ENCODE results near the gene GAPVD1.

DNA sequence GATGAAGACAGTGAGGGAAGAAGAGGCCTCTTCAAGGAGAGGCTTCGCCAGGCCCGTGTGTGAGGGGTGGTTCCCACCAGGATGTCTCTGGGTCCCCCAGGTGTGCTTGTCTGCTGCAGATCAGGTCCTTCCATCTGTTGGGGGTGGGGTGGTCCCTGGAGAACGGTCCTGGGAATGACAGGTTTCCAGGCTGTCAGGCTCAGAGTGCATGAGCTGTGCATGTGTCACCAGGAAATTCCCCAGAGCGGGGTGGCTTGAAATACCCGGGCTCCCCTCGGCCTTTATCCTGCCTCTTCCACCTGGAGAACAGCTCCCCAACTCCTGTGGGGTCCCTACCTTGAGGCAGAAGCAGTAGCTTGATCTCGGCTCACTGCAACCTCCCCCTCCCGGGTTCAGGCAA, 118.8 kb downstream of the GAPVD1 start:
- TF ChIP-seq CTCF (IDR thresholded peaks at IDR 0.05 in 2 of 3, conservative IDR thresholded peaks at IDR 0.05 in 1 of 3; ENCODE audit: control insufficient read depth in 2 of 3, extremely low read depth in 1 of 3, insufficient read depth in 1 of 3, low read depth in 3 of 3, low read length in 3 of 3) (no peak), FOXM1 (IDR thresholded peaks at IDR 0.05; ENCODE audit: low read depth, low read length) (no peak), BRCA1 (IDR thresholded peaks at IDR 0.05; ENCODE audit: low read depth, low read length) (no peak), REST (IDR thresholded peaks at IDR 0.05; ENCODE audit: low read depth, low read length) (no peak), POLR2AphosphoS5 (IDR thresholded peaks at IDR 0.05; ENCODE audit: low read length) (no peak), ASH2L (IDR thresholded peaks at IDR 0.05; ENCODE audit: borderline replicate concordance, low read depth) (no peak)

All from GM12878 (cell line).